HG03025 (cell line): ENCODE measurements around the gene ZNF367.

ENCODE experiments used
- ATAC-seq: cut with Tn5 transposase; IDR thresholded peaks from one replicate; pipeline ENCODE4 v1.9.1; 2021; ENCODE audit warnings: mild to moderate bottlenecking, moderate library complexity; ENCODE audit not compliant: unreplicated experiment, low FRiP score

Gene ZNF367

GRCh38 chr9:96437454-96437853 is 19.3 kb upstream of the ZNF367 start:
- no peak for ATAC-seq

DNA sequence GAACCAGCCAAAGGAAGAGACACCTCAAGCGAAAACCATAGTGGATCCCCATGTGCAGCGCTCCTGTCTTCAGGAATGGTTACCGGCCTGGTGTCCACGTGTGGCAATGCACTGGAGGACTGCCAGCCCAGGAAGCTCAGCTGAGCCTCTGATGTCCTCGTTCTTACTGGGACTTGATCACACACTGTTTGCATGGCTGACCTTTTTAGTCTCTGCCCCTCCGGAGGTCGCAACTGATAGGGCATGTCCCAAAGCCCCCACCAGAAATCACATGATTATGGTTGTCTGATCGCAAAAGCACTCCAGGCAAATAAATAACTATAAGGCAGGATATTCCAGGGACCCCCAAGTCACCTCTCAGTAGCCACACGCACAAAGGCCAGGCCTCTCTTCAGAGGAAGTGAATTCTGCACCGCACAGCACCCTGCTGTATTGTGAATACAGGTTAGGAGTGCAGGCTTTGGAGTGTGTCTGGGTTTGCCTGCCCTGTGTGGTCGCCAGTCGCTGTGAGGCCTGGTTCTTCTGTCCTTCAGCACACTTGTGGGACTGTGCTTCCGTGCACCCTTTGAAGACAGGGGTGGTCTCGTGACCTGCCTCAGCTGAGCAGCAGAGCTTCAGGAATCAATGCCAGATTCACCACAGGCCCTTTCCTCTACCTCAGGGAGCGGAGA is 18.4 kb upstream of the ZNF367 start:
- no peak for ATAC-seq

DNA sequence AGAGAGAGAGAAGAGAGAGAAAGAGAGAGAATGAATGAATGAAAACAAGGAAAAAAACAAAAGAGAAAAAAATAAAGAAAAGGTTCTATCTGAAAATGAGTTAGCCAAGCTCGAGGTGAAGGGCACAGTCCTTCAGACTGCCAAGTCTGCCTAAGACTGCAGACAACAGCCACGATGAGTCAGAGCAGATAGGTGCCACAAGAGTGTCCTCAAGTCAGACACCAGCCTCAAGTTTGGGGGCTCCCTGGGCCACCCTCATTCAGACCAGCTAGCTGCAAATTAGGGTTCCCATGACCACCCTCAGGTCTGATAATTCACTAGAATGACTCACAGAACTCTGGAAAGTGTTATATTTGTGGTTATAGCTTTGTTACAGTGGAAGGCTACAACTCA is 17.9 kb upstream of the ZNF367 start:
- no peak for ATAC-seq

- ATAC-seq, result no peak
These were observed 17.2 kb upstream of the ZNF367 start for GRCh38 chr9:96435345-96435744.

GRCh38 chr9:96430377-96430776 is 12.2 kb upstream of the ZNF367 start:
- no peak for ATAC-seq

GRCh38 chr9:96429732-96430131 is 11.6 kb upstream of the ZNF367 start:
- no peak for ATAC-seq

GRCh38 chr9:96425500-96426169 is 7.5 kb upstream of the ZNF367 start:
- no peak for ATAC-seq

- ATAC-seq, result no peak
These were observed 5.8 kb upstream of the ZNF367 start for GRCh38 chr9:96423985-96424336.

DNA sequence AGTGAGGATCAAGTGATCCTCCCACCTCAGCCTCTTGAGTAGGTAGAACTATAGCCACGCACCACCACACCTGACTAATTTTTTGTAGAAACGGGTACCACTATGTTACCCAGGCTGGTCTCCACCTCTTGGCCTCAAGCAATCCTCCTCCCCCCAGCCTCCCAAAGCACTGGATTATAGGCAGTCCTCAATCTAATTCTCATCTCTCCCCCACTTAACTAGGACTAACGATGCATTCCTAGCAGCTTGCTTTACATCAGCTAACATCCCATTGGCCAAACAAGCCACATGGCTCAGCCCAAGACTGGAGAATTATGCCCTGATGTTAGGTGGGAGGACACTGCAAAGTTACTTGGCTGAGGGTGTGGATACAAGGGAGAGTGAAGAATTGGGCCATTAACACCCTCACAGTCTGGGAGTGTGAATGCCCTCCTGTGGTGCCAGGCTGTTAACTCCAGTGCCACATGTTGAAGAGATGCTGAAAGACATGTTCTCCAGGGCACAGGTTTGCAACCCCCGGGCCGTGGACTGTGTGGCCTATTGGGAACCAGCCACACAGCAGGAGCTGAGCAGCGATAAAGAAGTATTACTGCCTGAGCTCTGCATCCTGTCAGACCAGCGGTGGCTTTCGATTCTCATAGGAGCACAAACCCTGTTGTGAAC is 5.3 kb upstream of the ZNF367 start:
- no peak for ATAC-seq

DNA sequence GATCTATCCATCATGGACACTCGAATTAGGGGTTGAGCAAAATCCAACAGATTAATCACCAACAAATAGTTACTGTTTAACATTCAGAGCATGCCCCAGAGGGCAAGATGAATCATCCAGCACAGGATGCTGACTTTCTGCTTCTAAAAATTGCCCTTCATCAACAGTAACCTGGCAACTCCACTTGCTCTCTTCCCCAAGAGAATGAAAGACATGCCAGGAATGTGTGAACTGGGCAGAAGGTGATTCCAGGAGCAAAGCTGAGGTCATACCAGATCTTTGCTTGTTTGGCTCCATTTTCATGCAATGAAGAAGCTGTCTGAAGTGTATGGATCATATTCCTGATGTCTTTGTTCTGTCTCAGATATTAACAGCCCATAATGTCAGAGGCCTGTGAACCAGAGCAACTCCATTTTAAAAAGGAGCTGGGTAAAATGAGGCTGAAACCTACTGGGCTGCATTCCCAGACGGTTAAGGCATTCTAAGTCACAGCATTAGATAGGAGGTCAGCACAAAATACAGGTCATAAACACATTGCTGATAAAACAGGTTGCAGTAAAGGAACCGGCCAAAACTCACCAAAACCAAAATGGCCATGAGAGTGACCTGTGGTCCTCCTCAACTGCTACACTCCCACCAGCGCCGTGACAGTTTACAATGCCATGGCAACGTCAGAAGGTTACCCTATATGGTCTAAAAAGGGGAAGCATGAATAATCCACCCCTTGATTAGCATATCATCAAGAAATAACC is 2.5 kb upstream of the ZNF367 start:
- ATAC-seq, result no peak

DNA sequence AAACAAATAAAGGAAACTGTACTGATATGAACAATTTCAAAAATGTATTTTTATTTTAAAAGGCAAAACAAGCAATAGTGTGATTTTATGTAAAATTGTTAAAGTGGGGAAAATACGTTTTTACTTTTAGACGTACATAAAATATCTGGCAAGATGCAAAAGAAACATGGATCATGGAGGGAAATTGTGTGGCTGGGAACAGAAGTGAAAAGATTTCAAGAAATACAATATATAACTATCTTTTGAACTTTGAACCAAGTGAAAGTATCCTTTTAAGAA is 1.5 kb upstream of the ZNF367 start:
- no peak for ATAC-seq

DNA sequence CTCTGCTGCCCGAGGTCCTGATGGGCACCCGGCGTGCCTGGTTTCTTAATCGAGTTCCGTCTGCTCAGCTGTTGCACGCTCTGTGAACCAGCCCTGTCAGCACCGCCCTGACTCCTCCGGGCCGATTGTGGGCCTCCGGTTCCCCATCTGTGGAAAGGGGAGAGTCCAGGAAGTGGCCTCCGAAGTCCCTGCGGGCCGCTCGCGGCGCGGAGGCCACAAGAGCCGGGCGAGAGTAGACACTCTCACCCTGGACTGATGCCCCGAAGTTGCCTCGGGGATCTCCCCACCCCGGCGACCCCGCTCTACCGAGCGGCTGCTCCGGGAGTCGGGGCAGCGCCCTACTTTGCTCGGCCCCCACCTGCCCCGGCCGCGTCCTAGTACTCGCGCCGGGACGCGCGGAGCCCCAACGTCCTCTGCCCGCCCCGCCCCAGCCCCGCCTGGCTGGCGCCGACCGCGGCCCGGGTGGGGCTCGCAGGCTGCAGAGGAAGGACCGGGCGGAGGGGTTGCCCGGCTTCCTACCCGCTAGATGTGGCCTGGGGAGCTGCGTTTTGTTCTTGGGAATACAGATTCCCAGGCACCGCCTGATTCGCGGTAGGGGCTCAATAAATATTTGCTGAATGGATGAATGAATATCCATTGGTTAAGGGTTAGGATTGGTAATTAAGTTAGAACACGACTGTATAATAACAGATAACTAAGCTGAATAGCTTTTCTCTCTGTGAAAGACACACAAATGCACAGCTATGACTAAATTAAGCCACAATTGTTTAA is 935 bp upstream of the ZNF367 start:
- peak; percentile 31 for ATAC-seq

DNA sequence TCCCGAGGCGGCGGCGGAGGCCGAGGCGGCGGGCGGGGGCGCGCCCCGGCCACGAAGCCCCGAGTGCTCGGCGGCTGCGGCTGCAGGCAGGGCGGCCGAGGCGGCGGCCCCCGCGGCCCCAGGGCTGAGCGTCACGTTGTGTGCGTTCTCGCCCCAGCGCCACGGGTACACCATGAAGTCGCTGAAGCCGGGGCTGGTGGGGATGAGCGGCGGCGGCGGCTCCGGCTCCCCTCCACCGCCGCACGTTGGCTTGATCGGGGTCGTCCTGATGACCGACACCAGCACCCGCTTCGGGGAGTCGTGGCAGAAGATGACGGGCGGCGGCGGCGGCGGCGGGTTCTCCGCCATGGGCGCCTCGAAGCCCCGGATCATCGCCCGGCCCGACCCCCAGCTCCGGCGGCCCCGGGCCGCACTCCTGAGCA is 498 bp downstream of the ZNF367 start:
- no peak for ATAC-seq

- peak; percentile 22 for ATAC-seq
These were observed 1.1 kb downstream of the ZNF367 start for GRCh38 chr9:96417051-96417586.

DNA sequence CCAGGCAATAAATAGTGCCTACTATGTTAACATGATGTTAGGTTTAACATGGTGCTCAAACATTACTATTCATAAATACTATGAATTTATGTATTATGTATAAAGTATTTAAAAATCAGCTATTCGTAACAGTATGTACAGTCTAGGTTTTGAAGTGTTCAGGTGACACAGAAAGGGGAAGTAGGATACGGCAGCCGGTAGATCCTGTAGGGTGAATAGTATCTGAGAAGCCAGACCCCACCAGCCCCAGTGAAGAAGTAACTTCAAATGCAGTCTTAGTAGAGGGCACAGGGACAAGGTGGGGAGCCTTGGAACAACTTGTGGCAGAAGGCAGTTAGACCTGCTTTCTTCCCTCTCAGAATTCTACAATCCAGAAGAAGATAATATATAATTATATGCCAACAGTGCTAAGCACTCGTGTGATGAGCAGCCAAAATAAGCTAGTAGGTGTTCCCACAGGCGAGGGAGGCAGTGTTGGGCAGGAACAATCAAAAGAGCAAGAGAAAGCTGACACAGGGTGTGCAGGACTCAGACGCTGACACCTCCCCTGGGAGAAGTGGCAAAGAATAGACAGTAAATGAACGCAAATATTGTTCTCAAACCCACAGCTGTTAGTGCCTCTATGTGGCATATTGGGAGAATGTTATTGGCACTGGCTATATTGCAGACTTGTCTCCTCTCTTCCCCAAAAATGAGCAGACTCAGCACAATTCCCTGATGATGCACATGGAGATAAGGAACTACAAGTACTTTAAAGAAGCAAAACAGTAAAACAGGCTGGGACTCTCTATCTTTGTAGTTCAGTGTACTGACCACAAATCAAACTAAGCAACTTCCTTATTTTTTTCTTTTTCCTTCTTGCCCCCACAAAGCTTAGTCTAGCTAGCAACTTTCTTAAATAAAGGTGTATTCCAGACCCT is 4.6 kb downstream of the ZNF367 start:
- no peak for ATAC-seq

DNA sequence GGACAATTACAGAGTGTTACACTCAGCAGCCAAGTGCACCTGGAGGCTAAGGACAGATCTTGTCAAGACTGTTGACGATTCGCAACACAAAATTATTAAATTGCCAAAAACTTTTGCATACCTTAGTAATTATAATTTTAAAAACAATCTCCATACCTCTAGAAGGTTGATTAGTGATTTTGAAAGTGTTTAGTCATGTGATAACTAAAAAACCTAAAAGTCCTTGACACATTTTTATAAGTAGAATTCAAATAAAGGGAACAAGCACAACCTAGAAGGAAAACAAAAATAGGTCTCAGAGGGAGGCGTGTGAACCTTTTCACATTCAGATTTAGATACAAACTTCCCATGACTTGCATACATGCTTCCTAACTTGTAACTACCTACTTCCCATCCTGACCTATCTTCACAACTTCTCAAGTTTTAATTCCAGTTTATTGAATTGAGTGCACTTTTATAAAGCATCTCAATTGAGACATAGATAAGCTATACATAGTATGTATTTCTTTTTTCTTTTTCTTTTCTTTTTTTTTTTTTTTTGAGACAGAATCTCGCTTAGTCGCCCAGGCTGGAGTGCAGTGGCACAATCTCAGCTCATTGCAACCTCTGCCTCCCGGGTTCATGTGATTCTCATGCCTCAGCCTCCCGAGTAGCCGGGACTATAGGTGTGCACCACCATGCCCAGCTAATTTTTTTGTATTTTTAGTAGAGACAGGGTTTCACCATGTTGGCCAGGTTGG is 5.8 kb downstream of the ZNF367 start:
- no peak for ATAC-seq

DNA sequence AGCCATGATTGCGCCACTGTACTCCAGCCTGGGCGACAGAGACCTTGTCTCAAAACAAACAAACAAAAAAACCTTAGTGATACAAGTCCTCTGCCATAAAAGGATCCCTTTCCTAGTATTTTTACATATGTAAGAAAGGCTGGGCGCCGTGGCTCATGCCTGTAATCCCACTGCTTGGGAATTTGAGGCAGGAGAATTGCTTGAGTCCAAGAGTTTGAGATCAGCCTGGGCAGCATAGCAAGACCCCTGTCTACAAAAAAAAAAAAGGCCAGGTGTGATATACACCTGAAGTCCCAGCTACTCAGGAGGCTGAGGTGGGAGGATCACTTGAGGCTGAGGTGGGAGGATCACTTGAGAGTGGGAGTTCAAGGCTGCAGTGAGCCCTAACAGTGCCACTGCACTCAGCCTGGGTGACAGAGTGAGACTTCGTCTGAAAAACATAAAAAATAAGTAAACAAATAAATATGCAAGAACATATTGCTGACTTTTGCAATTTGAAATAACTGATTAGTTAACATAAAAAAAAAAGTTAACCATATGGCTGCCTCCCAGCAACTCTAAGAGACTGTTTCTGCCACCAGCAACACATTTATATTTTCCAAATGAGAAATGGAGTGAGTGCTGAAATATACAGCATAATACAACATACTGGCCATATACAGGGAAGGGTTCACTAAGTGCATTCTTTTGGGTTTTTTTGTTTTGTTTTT is 6.9 kb downstream of the ZNF367 start:
- ATAC-seq, result no peak
